ENCODE data around the gene PRRG3.

PRRG3 gene

GRCh38 chrX:151699746-151700145 is 4.5 kb downstream of the PRRG3 start:
- TF ChIP-seq, protein P1, sequence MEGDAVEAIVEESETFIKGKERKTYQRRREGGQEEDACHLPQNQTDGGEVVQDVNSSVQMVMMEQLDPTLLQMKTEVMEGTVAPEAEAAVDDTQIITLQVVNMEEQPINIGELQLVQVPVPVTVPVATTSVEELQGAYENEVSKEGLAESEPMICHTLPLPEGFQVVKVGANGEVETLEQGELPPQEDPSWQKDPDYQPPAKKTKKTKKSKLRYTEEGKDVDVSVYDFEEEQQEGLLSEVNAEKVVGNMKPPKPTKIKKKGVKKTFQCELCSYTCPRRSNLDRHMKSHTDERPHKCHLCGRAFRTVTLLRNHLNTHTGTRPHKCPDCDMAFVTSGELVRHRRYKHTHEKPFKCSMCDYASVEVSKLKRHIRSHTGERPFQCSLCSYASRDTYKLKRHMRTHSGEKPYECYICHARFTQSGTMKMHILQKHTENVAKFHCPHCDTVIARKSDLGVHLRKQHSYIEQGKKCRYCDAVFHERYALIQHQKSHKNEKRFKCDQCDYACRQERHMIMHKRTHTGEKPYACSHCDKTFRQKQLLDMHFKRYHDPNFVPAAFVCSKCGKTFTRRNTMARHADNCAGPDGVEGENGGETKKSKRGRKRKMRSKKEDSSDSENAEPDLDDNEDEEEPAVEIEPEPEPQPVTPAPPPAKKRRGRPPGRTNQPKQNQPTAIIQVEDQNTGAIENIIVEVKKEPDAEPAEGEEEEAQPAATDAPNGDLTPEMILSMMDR (IDR thresholded peaks at IDR 0.05; ENCODE audit: low read length, missing control alignments): no peak
- no peak overlapping the region for H3K4me3 ChIP-seq (replicated peaks; ENCODE audit: low read depth, low read length)
- DNase-seq (ENCODE audit: low read depth): no peak

- TF ChIP-seq, protein P1 (IDR thresholded peaks at IDR 0.05; ENCODE audit: low read length, missing control alignments): no peak
- DNase-seq (ENCODE audit: low read depth): no peak
- no peak overlapping the region for H3K4me3 ChIP-seq (replicated peaks; ENCODE audit: low read depth, low read length)
These were observed 5.3 kb downstream of the PRRG3 start for GRCh38 chrX:151700581-151700980.

DNA sequence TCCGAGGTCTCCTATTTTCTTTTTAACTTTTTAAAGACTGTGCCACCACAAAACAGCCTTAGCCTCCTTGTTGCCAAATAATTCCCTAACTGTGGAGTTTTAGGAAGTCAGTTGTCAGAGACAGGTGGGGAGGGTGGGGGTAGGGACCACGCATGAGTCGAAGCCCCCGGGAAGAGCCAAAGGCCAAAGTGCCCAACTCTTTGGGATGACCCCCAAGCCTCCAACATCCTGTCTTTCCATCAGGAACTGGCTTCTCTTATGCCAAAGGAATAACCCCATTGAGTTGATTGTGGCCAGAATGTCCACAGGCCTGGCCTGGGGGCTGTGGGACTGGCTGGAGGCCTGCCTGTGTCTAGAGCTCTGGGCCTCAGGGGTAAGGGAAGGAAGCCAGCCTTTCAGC is 5.8 kb downstream of the PRRG3 start:
- DNase-seq (ENCODE audit: low read depth): no peak
- TF ChIP-seq, protein P1 (IDR thresholded peaks at IDR 0.05; ENCODE audit: low read length, missing control alignments): no peak

GRCh38 chrX:151701531-151701930 is 6.3 kb downstream of the PRRG3 start:
- H3K4me3 ChIP-seq (replicated peaks; ENCODE audit: low read depth, low read length): no peak overlapping the region
- TF ChIP-seq, protein P1 (IDR thresholded peaks at IDR 0.05; ENCODE audit: low read length, missing control alignments): no peak
- DNase-seq (ENCODE audit: low read depth): no peak

More for the DNA sequence above, 5.8 kb downstream of the PRRG3 start:
- no peak overlapping the region for H3K4me3 ChIP-seq (replicated peaks; ENCODE audit: low read depth, low read length)

DNA sequence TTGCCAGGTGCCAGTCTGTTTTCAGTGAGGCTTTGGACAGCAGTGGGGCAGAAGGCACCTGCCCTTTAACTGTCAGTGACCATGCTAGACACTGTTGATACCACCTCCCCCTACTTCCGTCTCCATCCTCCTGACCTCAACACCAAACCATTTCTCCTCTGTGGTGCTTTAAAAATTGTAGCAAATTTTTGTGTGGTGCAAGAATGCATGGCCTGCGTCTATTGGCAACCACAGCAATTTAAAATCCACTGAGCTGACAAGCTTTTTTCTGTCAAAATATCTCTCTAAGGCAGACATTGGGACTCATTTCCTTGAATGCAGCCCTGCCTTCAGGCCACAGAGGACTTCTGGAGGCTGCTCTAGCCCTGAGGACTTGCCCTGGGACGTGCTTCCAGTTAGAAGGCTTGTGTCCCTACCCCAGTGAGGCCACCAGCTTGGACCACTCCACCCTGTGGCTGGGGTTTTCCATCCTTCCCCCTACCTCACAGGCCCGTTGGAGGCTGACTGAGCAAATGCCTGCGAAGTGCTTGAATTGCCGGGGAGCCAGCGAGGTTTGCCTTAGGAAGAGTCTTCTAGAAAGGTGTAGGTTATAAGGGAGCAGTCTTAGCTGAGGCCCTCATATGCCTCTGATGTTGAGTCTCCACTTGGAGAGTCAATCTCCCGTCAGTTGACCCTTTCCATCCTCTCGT is 6.9 kb downstream of the PRRG3 start:
- no peak for DNase-seq (ENCODE audit: low read depth)

DNA sequence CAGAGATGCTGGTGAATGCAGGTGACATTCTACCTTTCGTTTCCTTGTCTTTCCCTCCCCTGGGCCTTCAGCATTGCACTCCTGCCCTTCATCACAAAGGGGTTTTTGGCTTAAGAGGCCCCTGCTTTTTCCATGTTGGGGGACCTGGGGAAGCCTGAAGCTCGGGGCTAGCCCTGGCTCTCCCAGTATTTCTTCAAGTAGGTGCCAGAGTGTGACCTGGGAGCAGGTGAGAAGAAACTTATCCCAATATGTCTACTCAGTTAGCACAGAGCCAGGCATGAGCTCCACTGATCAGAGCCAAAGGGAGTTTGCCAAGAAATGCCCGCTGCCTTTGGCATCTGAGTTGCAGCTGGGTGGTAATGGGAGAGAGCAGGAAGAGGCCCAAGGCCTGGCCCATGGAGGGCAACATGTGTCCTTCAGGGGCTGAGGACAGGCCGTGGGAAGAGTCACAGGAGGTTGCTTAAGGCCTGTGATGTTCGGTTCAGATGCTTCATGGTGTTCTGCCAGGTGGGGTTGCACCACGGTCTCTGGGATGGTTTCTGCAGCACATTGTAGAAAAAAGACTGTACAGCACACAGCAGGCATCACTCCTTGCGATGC is 7.6 kb downstream of the PRRG3 start:
- H3K4me3 ChIP-seq (replicated peaks; ENCODE audit: low read depth, low read length): no peak overlapping the region
- TF ChIP-seq, protein P1 (IDR thresholded peaks at IDR 0.05; ENCODE audit: low read length, missing control alignments): no peak
- DNase-seq (ENCODE audit: low read depth): no peak

More for the DNA sequence above, 6.9 kb downstream of the PRRG3 start:
- no peak overlapping the region for H3K4me3 ChIP-seq (replicated peaks; ENCODE audit: low read depth, low read length)
- TF ChIP-seq, protein P1 (IDR thresholded peaks at IDR 0.05; ENCODE audit: low read length, missing control alignments): no peak

DNA sequence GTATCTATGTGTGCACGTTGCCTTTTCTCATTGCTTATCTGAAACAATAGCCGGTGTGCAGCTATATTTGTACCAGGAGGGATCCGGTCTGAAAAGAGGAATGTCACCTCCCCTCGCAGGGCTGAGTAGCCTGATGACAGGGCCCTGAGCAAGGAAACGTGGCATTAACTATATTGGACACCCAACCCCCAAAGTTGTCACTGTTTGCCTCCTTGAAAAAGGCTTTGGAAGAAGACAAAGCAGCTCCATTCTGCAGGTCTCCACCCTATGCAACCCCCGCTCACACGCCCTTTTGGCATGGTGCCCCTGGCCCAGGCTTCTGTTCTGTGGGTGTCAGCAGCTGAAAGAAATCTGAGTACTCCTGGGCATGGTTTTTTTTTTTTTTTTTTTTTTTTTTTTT is 8.2 kb downstream of the PRRG3 start:
- no peak for DNase-seq (ENCODE audit: low read depth)
- TF ChIP-seq, protein P1 (IDR thresholded peaks at IDR 0.05; ENCODE audit: low read length, missing control alignments): no peak
- H3K4me3 ChIP-seq (replicated peaks; ENCODE audit: low read depth, low read length): no peak overlapping the region

Measured in fibroblast of pulmonary artery (primary cell).